Measurements from ENCODE around the gene CPEB4. TPM values are rescaled to one million over a fixed set of nuclear protein-coding genes. Genes with fewer than 3 reads are reported as not detected.

The CPEB4 gene
- total and polyA plus RNA-seq, 12 donors, result 34.4 to 381 (median 149) TPM

- intact Hi-C loops (cut with DNase I), result no loop called here
- no peak for TF ChIP-seq POLR2A (IDR thresholded peaks at IDR 0.05)
- TF ChIP-seq, protein P1, sequence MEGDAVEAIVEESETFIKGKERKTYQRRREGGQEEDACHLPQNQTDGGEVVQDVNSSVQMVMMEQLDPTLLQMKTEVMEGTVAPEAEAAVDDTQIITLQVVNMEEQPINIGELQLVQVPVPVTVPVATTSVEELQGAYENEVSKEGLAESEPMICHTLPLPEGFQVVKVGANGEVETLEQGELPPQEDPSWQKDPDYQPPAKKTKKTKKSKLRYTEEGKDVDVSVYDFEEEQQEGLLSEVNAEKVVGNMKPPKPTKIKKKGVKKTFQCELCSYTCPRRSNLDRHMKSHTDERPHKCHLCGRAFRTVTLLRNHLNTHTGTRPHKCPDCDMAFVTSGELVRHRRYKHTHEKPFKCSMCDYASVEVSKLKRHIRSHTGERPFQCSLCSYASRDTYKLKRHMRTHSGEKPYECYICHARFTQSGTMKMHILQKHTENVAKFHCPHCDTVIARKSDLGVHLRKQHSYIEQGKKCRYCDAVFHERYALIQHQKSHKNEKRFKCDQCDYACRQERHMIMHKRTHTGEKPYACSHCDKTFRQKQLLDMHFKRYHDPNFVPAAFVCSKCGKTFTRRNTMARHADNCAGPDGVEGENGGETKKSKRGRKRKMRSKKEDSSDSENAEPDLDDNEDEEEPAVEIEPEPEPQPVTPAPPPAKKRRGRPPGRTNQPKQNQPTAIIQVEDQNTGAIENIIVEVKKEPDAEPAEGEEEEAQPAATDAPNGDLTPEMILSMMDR (IDR thresholded peaks at IDR 0.05), result no peak
- Histone ChIP-seq H3K9me3 (replicated peaks in 1 of 3) (no peaks in the 10 kb centered on the region), H3K27me3 (no peaks in the 10 kb centered on the region), H3K36me3 (replicated peaks in 1 of 2) (peaks cover 0 to 15% of the 10 kb centered on the region in 2 donors), H3K27ac (peak overlapping the region in 2 of 5 donors; percentile 23 to 55), H3K4me3 (no peak overlapping the region), H3K4me1 (replicated peaks in 1 of 2) (peaks cover 61 to 100% of the 10 kb centered on the region in 2 donors)
- 59 to 73% (median 70%) methylated on average over 1 of the region's 1 CpG for WGBS, 4 donors
- DNase-seq, result no peak
Observed at GRCh38 chr5:173902334-173902733, 14.2 kb downstream of the CPEB4 start.

DNA sequence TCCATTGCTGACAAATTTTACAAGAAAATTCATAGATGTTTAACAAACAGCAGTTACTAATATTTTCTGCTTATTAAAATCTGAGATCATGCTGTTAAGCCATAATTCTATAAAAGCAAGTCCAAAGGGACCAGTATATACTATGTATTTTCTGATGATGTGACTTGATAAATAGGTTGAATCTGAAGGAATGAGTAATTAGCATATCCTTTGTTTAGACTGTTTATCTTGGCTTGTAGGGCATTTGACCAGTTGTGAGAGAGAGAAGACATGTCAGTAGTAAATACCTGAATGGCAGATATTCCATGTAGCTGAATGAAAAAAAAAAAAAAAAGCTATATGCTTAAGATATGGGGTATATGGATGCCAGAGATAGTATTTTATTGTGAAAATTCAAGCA, 14.6 kb downstream of the CPEB4 start:
- peak overlapping the region in 2 of 5 donors; percentile 38 to 55 for H3K27ac ChIP-seq
- no peak for TF ChIP-seq POLR2A (IDR thresholded peaks at IDR 0.05)
- TF ChIP-seq, protein P1 (IDR thresholded peaks at IDR 0.05), result no peak
- no peaks in the 10 kb centered on the region for H3K9me3 ChIP-seq (replicated peaks in 1 of 3)
- no peaks in the 10 kb centered on the region for H3K27me3 ChIP-seq
- no peak overlapping the region for H3K4me3 ChIP-seq
- peaks cover 0 to 15% of the 10 kb centered on the region in 2 donors for H3K36me3 ChIP-seq (replicated peaks in 1 of 2)
- H3K4me1 ChIP-seq (replicated peaks in 1 of 2), result peaks cover 65 to 100% of the 10 kb centered on the region in 2 donors
- DNase-seq, result no peak
- intact Hi-C loops (cut with DNase I), result no loop called here

- no peak for TF ChIP-seq POLR2A (IDR thresholded peaks at IDR 0.05)
- peak overlapping the region in 1 of 4 donors; percentile 2 for H3K4me3 ChIP-seq
- H3K27me3 ChIP-seq, result no peaks in the 10 kb centered on the region
- 46 to 62% (median 55%) methylated on average over 5 of the region's 5 CpGs for WGBS, 4 donors
- H3K4me1 ChIP-seq (replicated peaks in 1 of 2), result peaks cover 73 to 100% of the 10 kb centered on the region in 2 donors
- H3K27ac ChIP-seq, result peak overlapping the region in 2 of 5 donors; percentile 38 to 55
- H3K36me3 ChIP-seq (replicated peaks in 1 of 2), result peaks cover 0 to 15% of the 10 kb centered on the region in 2 donors
- DNase-seq, result no peak
- intact Hi-C loops (cut with DNase I), result no loop called here
- H3K9me3 ChIP-seq (replicated peaks in 1 of 3), result no peaks in the 10 kb centered on the region
Observed at GRCh38 chr5:173903396-173904140, 15.4 kb downstream of the CPEB4 start.

DNA sequence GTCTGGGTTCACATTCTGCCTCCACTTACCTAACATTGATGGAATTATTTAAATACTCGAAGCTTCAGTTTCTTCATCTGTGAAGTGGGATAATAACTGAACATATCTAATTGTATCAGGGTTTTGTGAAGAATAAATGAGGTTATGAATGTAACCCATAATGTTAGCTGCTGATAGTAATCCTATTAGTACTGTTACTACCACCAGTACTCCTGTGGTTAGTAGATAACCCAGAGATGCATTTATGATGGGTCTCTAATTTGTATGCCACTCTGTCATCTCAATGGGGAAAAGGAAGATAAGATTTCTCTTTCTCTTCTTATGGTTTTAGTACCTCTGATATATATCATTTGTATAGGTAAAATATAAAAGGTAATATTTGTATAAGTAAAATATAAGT, 16.0 kb downstream of the CPEB4 start:
- intact Hi-C loops (cut with DNase I), result no loop called here
- TF ChIP-seq, protein P1 (IDR thresholded peaks at IDR 0.05), result no peak
- no peak for TF ChIP-seq POLR2A (IDR thresholded peaks at IDR 0.05)
- Histone ChIP-seq H3K27me3 (no peaks in the 10 kb centered on the region), H3K36me3 (replicated peaks in 1 of 2) (peaks cover 0 to 9% of the 10 kb centered on the region in 2 donors), H3K9me3 (replicated peaks in 1 of 3) (no peaks in the 10 kb centered on the region), H3K4me1 (replicated peaks in 1 of 2) (peaks cover 76 to 100% of the 10 kb centered on the region in 2 donors), H3K27ac (peak overlapping the region in 2 of 5 donors; percentile 38 to 55), H3K4me3 (no peak overlapping the region)
- 70 to 91% (median 79%) methylated on average over 1 of the region's 1 CpG for WGBS, 4 donors
- no peak for DNase-seq

Measured in adrenal gland (tissue), 12 donors.